Tibial nerve (tissue), 4 donors: ENCODE measurements around the gene ZNF81.

Experiments used
- CTCF ChIP-seq, 5 experiments: fragments of 200-600 bp in 3 of 5; fragments of 450-650 bp in 2 of 5; sonication (generic) in 3 of 5; IDR thresholded peaks; one replicate each; pipeline ENCODE4 v1.5.1; 2016 to 2019; ENCODE audit warnings: antibody characterized with exemption in 5 of 5, mild to moderate bottlenecking in 3 of 5, moderate library complexity in 2 of 5
- EP300 ChIP-seq, 2 donors: sonication (generic); formaldehyde crosslinking; IDR thresholded peaks; one replicate each; pipeline ENCODE4 v1.6.1; 2017; ENCODE audit warnings: antibody characterized with exemption in 2 of 2, mild to moderate bottlenecking in 1 of 2
- POLR2A ChIP-seq, 2 donors: fragments of 450-650 bp; IDR thresholded peaks; one replicate each; pipeline ENCODE4 v1.6.1; 2017; ENCODE audit warnings: antibody characterized with exemption in 2 of 2, mild to moderate bottlenecking in 2 of 2, moderate library complexity in 2 of 2

DNA sequence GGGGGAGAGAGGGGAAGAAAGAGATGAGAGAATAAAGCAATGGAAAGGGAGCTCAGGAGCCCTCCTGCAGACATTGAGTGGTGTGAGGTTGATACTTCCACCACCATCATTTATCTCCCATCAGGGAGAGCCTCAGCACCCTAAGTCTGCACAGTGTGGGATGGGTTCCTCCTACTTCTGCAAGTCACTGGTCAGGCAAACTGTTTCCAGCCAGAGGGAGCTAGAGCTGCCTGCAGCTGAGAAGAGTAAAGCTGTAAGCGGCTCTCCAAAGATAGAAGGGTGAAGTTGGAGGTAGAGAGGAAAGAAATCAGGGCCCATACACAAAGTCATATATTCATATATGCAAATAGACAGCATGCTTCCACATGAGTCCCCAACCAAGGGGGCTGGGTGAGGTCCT is 21.9 kb upstream of the ZNF81 start:
- TF ChIP-seq CTCF (IDR thresholded peaks at IDR 0.05) (no peak), POLR2A (IDR thresholded peaks at IDR 0.05) (no peak), EP300 (IDR thresholded peaks at IDR 0.05) (no peak)
